GM12878 (cell line): ENCODE measurements around the gene C11orf42.

ENCODE experiments used
- BHLHE40 ChIP-seq, 2 experiments: fragments of 450-650 bp in 1 of 2; IDR thresholded peaks; 2 replicates each; pipeline ENCODE4 v1.6.1; 2011 to 2017; ENCODE audit warnings: low read depth in 2 of 2, borderline replicate concordance in 1 of 2, improper control_type of control experiment in 1 of 2, low read length in 1 of 2, mild to moderate bottlenecking in 1 of 2
- CHD4 ChIP-seq: fragments of 200-600 bp; sonication (generic); IDR thresholded peaks from 2 replicates; pipeline ENCODE4 v1.6.1; 2016; ENCODE audit warnings: mild to moderate bottlenecking
- RAD21 ChIP-seq: IDR thresholded peaks from 2 replicates; pipeline ENCODE4 v1.6.1; 2011; ENCODE audit warnings: mild to moderate bottlenecking, low read depth, low read length, moderate library complexity; ENCODE audit not compliant: insufficient read depth
- SMAD1 ChIP-seq: fragments of 450-650 bp; IDR thresholded peaks from 2 replicates; pipeline ENCODE4 v1.6.1; 2018; ENCODE audit warnings: mild to moderate bottlenecking, low read depth; ENCODE audit not compliant: partially characterized antibody
- TF ChIP-seq, protein P1 (sequence below): fragments of 450-650 bp; formaldehyde crosslinking; IDR thresholded peaks from 2 replicates; pipeline ENCODE4 v1.4.0; 2022; ENCODE audit warnings: mild to moderate bottlenecking, moderate library complexity
- TF ChIP-seq, protein P2 (sequence below), 3 experiments: IDR thresholded peaks in 2 of 3; conservative IDR thresholded peaks in 1 of 3; 2 replicates each; pipeline ENCODE4 v1.5.1; 2011; ENCODE audit warnings: low read depth in 3 of 3, low read length in 3 of 3, mild to moderate bottlenecking in 3 of 3, control low read depth in 2 of 3, moderate library complexity in 2 of 3, inconsistent platforms in 1 of 3, mixed read lengths in 1 of 3; ENCODE audit not compliant: control insufficient read depth in 2 of 3, insufficient read depth in 1 of 3; ENCODE audit errors: extremely low read depth in 1 of 3

GRCh38 chr11:6225896-6226295 is 20.5 kb downstream of the C11orf42 start:
- no peak for TF ChIP-seq CHD4
- TF ChIP-seq BHLHE40 (IDR thresholded peaks at IDR 0.05; ENCODE audit: borderline replicate concordance in 1 of 2, low read depth in 2 of 2, low read length in 1 of 2), result no peak
- TF ChIP-seq RAD21, result no peak
- TF ChIP-seq, protein P1, sequence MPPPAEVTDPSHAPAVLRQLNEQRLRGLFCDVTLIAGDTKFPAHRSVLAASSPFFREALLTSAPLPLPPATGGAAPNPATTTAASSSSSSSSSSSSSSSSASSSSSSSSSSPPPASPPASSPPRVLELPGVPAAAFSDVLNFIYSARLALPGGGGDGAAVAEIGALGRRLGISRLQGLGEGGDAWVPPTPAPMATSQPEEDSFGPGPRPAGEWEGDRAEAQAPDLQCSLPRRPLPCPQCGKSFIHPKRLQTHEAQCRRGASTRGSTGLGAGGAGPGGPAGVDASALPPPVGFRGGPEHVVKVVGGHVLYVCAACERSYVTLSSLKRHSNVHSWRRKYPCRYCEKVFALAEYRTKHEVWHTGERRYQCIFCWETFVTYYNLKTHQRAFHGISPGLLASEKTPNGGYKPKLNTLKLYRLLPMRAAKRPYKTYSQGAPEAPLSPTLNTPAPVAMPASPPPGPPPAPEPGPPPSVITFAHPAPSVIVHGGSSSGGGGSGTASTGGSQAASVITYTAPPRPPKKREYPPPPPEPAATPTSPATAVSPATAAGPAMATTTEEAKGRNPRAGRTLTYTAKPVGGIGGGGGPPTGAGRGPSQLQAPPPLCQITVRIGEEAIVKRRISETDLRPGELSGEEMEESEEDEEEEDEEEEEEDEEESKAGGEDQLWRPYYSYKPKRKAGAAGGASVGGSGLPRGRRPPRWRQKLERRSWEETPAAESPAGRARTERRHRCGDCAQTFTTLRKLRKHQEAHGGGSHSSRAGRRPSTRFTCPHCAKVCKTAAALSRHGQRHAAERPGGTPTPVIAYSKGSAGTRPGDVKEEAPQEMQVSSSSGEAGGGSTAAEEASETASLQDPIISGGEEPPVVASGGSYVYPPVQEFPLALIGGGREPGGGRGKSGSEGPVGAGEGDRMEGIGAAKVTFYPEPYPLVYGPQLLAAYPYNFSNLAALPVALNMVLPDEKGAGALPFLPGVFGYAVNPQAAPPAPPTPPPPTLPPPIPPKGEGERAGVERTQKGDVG (CRISPR knock-in tag), result no peak
- TF ChIP-seq SMAD1, result no peak
- TF ChIP-seq, protein P2, sequence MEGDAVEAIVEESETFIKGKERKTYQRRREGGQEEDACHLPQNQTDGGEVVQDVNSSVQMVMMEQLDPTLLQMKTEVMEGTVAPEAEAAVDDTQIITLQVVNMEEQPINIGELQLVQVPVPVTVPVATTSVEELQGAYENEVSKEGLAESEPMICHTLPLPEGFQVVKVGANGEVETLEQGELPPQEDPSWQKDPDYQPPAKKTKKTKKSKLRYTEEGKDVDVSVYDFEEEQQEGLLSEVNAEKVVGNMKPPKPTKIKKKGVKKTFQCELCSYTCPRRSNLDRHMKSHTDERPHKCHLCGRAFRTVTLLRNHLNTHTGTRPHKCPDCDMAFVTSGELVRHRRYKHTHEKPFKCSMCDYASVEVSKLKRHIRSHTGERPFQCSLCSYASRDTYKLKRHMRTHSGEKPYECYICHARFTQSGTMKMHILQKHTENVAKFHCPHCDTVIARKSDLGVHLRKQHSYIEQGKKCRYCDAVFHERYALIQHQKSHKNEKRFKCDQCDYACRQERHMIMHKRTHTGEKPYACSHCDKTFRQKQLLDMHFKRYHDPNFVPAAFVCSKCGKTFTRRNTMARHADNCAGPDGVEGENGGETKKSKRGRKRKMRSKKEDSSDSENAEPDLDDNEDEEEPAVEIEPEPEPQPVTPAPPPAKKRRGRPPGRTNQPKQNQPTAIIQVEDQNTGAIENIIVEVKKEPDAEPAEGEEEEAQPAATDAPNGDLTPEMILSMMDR (IDR thresholded peaks at IDR 0.05 in 2 of 3, conservative IDR thresholded peaks at IDR 0.05 in 1 of 3; ENCODE audit: control insufficient read depth in 2 of 3, extremely low read depth in 1 of 3, insufficient read depth in 1 of 3, low read depth in 3 of 3, low read length in 3 of 3), result no peak
